OCI-LY7 (cell line): ENCODE measurements around the gene FHOD3. TPM values are rescaled to one million over a fixed set of nuclear protein-coding genes. Genes with fewer than 3 reads are reported as not detected.

Source experiments
- BruUV-seq: library from RNA; stranded (reverse); fragments of 400-500 nt; replicated peaks from 2 replicates; lab custom pipeline; 2021; lab: Mats Ljungman, UMichigan
- CTCF ChIA-PET: fragments of 300-600 bp; sonication (Branson Sonifier 250); formaldehyde crosslinking; loops from one replicate; lab custom pipeline; 2022; ENCODE audit warnings: antibody characterized with exemption; ENCODE audit not compliant: unreplicated experiment; lab: Charles Lee
- POLR2A ChIA-PET: fragments of 300-600 bp; sonication (Branson Sonifier 250); formaldehyde crosslinking; loops from one replicate; lab custom pipeline; 2022; ENCODE audit warnings: antibody characterized with exemption; lab: Charles Lee
- DNase-seq: peaks from one replicate; pipeline ENCODE4 v3.0.0-alpha.2; 2015; ENCODE audit warnings: low spot score
- H2AFZ ChIP-seq: fragments of 200-600 bp; sonication (generic), shearing (Covaris generic); 2 replicates; pipeline ENCODE4 v1.6.1; 2014; ENCODE audit warnings: mild to moderate bottlenecking, antibody characterized with exemption, low read length, moderate library complexity
- H3K27ac ChIP-seq: fragments of 200-600 bp; sonication (generic); 2 replicates; pipeline ENCODE4 v1.5.1; 2014; ENCODE audit warnings: mixed run types, low read depth, mild to moderate bottlenecking, moderate library complexity, low read length, inconsistent platforms; ENCODE audit not compliant: poor library complexity, severe bottlenecking
- H3K36me3 ChIP-seq: fragments of 200-600 bp; sonication (generic); 2 replicates; pipeline ENCODE4 v1.6.1; 2014; ENCODE audit warnings: mild to moderate bottlenecking, antibody characterized with exemption, low read length, moderate library complexity, mixed read lengths; ENCODE audit not compliant: insufficient read depth
- H3K4me1 ChIP-seq: fragments of 200-600 bp; sonication (generic); 2 replicates; pipeline ENCODE4 v1.5.1; 2014; ENCODE audit warnings: mild to moderate bottlenecking, low read length; ENCODE audit not compliant: insufficient read depth, poor library complexity, severe bottlenecking
- H3K4me2 ChIP-seq: fragments of 200-600 bp; sonication (generic); 2 replicates; pipeline ENCODE4 v1.6.1; 2014; ENCODE audit warnings: mild to moderate bottlenecking, low read length
- H3K4me3 ChIP-seq: fragments of 200-600 bp; sonication (generic); 2 replicates; pipeline ENCODE4 v1.5.1; 2014; ENCODE audit warnings: mild to moderate bottlenecking, low read depth, low read length; ENCODE audit not compliant: poor library complexity, severe bottlenecking
- H3K79me2 ChIP-seq: fragments of 200-600 bp; sonication (generic); 2 replicates; pipeline ENCODE4 v1.6.1; 2016; ENCODE audit warnings: low read depth, mild to moderate bottlenecking, low read length, moderate library complexity, mixed read lengths; ENCODE audit not compliant: insufficient read depth
- H3K9me2 ChIP-seq: fragments of 200-600 bp; sonication (generic); 2 replicates; pipeline ENCODE4 v1.6.1; 2016; ENCODE audit warnings: mild to moderate bottlenecking, low read length, mixed read lengths; ENCODE audit not compliant: insufficient read depth
- H3K9me3 ChIP-seq: fragments of 200-600 bp; sonication (generic); 2 replicates; pipeline ENCODE4 v1.6.1; 2014; ENCODE audit warnings: mild to moderate bottlenecking, mixed run types, low read length, mixed read lengths
- H4K20me1 ChIP-seq: fragments of 200-600 bp; sonication (generic); 2 replicates; pipeline ENCODE4 v1.6.1; 2014; ENCODE audit warnings: mild to moderate bottlenecking, antibody characterized with exemption, low read length, moderate library complexity, mixed read lengths; ENCODE audit not compliant: insufficient read depth
- CTCF ChIP-seq: fragments of 200-600 bp; sonication (generic); conservative IDR thresholded peaks from 2 replicates; pipeline ENCODE4 v1.5.1; 2014; ENCODE audit warnings: mild to moderate bottlenecking, antibody characterized with exemption, low read length, moderate library complexity, mixed read lengths
- EZH2phosphoT487 ChIP-seq: fragments of 200-600 bp; sonication (generic); IDR thresholded peaks from 2 replicates; pipeline ENCODE4 v1.6.1; 2018; ENCODE audit warnings: low read depth, borderline replicate concordance, mild to moderate bottlenecking, mixed run types, antibody characterized with exemption, low read length, moderate library complexity, mixed read lengths
- intact Hi-C: fragments of 100-400 bp; cut with micrococcal nuclease; formaldehyde crosslinking; loops from one replicate; pipeline ENCODE4 v1.10.0; 2022; ENCODE audit not compliant: unreplicated experiment
- total RNA-seq, 2 experiments: library from RNA; depleted of rRNA in 1 of 2; stranded (reverse); fragments of >200 nt in 1 of 2; shearing (Covaris generic) in 1 of 2; gene quantifications; 2 replicates each; pipeline ENCODE4 v1.2.3, GENCODE V29; 2014 to 2022

Gene FHOD3
- total RNA-seq, 2 experiments from 2014 or later = 0.06 to 2.4 TPM

GRCh38 chr18:36465276-36465675, 167.8 kb downstream of the FHOD3 start:
- BruUV-seq = no TSS peak
- Histone ChIP-seq H3K36me3 (no peaks in the 10 kb centered on the region), H3K4me1 (no peaks in the 10 kb centered on the region), H3K9me3 (no peaks in the 10 kb centered on the region), H4K20me1 (no peaks in the 10 kb centered on the region), H3K27ac (no peak overlapping the region), H3K79me2 (no peaks in the 10 kb centered on the region), H3K4me3 (no peak overlapping the region), H3K9me2 (no peaks in the 10 kb centered on the region), H3K4me2 (no peak overlapping the region), H2AFZ (no peak overlapping the region)
- CTCF ChIA-PET = no interaction called here
- no peak for TF ChIP-seq CTCF
- no peak for TF ChIP-seq EZH2phosphoT487
- intact Hi-C loops = no loop called here
- POLR2A ChIA-PET = no interaction called here
- no peak for DNase-seq

DNA sequence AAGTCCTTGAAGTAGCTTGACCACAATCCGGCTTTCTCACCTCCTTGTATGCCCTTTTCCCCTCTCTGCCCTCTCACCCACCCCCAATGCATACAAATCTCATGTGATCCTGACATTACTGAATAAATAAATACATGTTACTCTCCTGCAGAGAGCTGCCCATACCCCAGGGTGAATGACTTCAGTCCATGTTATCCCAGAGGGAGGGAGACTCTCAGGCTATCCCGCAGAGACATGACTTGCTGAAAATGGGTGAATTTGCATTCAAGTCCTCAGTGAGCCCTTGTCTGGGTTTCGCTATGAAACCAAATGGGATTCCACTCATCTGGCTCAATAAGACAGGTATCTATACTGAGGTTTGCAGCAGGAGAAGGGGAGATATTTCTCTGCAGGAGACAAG, 168.5 kb downstream of the FHOD3 start:
- no peaks in the 10 kb centered on the region for H3K9me3 ChIP-seq
- no peak for TF ChIP-seq CTCF
- no peak for TF ChIP-seq EZH2phosphoT487
- H2AFZ ChIP-seq = no peak overlapping the region
- no peaks in the 10 kb centered on the region for H3K4me1 ChIP-seq
- no peaks in the 10 kb centered on the region for H4K20me1 ChIP-seq
- CTCF ChIA-PET = no interaction called here
- POLR2A ChIA-PET = no interaction called here
- H3K27ac ChIP-seq = no peak overlapping the region
- no peak overlapping the region for H3K4me3 ChIP-seq
- no TSS peak for BruUV-seq
- DNase-seq = no peak
- H3K9me2 ChIP-seq = no peaks in the 10 kb centered on the region
- H3K4me2 ChIP-seq = no peak overlapping the region
- H3K36me3 ChIP-seq = no peaks in the 10 kb centered on the region
- H3K79me2 ChIP-seq = no peaks in the 10 kb centered on the region
- intact Hi-C loops = no loop called here

DNA sequence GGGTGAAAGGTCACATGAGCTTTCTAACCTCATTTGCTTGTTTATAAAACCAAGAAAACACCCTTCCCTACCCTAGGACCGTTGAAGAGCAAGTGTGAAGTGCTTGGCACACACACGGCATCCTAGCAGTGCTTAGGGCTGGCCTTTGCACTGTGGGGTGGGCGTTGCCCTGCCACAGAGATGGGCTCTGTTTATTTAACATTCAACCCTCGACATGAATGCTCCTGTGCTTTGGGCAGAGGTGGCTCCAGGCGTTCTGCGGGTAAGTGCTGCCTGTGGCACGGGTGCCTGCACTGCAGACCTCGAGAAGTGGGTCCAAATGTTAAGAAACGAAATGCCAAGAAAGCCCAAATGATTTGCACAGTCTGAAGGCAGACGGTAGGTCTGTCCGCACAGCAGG, 170.1 kb downstream of the FHOD3 start:
- BruUV-seq = no TSS peak
- Histone ChIP-seq H2AFZ (no peak overlapping the region), H3K9me3 (no peaks in the 10 kb centered on the region), H3K4me2 (no peak overlapping the region), H3K4me1 (no peaks in the 10 kb centered on the region), H3K27ac (no peak overlapping the region), H4K20me1 (no peaks in the 10 kb centered on the region), H3K4me3 (no peak overlapping the region), H3K9me2 (no peaks in the 10 kb centered on the region), H3K36me3 (no peaks in the 10 kb centered on the region), H3K79me2 (no peaks in the 10 kb centered on the region)
- intact Hi-C loops = no loop called here
- DNase-seq = no peak
- CTCF ChIA-PET = no interaction called here
- POLR2A ChIA-PET = no interaction called here
- TF ChIP-seq EZH2phosphoT487 = no peak
- no peak for TF ChIP-seq CTCF
